Cardiac septum (tissue), 1 donor: ENCODE measurements around the gene RAPGEF6. TPM values are rescaled to one million over a fixed set of nuclear protein-coding genes. Genes with fewer than 3 reads are reported as not detected.

Experiments used
- DNase-seq: peaks from one replicate; pipeline ENCODE4 v3.0.0-alpha.2; 2020; ENCODE audit warnings: low spot score
- intact Hi-C: fragments of 100-400 bp; cut with DNase I; formaldehyde crosslinking; loops from one replicate; pipeline ENCODE4 v1.14.0; 2022
- total RNA-seq: library from RNA; stranded (reverse); fragmentation: NEBNext Ultra II Directional; extraction: Animal tissue kit (Norgen Biotek cat#: 25700); gene quantifications from one replicate; pipeline ENCODE4 v1.2.1, GENCODE V29; 2021
- donor health status: DM: no; HTN: no; CAD: no.

RAPGEF6 gene
- total RNA-seq, 1 donor from 2014 or later: 15.6 TPM

GRCh38 chr5:131564229-131564652 lies 70.8 kb downstream of the RAPGEF6 start:
- no peak for DNase-seq
- intact Hi-C loops: no loop called here

GRCh38 chr5:131563434-131564228 lies 71.4 kb downstream of the RAPGEF6 start:
- intact Hi-C loops: no loop called here
- DNase-seq: no peak

- DNase-seq: no peak
- intact Hi-C loops: no loop called here
Measured at GRCh38 chr5:131550606-131551005, 84.4 kb downstream of the RAPGEF6 start.

- intact Hi-C loops: no loop called here
- no peak for DNase-seq
Measured at GRCh38 chr5:131548176-131548575, 86.9 kb downstream of the RAPGEF6 start.

- DNase-seq: no peak
- intact Hi-C loops: no loop called here
Measured at GRCh38 chr5:131545845-131546244, 89.2 kb downstream of the RAPGEF6 start.

GRCh38 chr5:131542723-131543122 lies 92.3 kb downstream of the RAPGEF6 start:
- intact Hi-C loops: no loop called here
- no peak for DNase-seq

- intact Hi-C loops: no loop called here
- no peak for DNase-seq
Measured at GRCh38 chr5:131541762-131542161, 93.3 kb downstream of the RAPGEF6 start.

GRCh38 chr5:131541071-131541470 lies 94.0 kb downstream of the RAPGEF6 start:
- intact Hi-C loops: no loop called here
- no peak for DNase-seq

- no peak for DNase-seq
- intact Hi-C loops: no loop called here
Measured at GRCh38 chr5:131539251-131539650, 95.8 kb downstream of the RAPGEF6 start.

GRCh38 chr5:131538177-131538593 lies 96.8 kb downstream of the RAPGEF6 start:
- intact Hi-C loops: no loop called here
- no peak for DNase-seq

GRCh38 chr5:131536850-131537448 lies 98.1 kb downstream of the RAPGEF6 start:
- DNase-seq: no peak
- intact Hi-C loops: no loop called here

GRCh38 chr5:131536211-131536826 lies 98.7 kb downstream of the RAPGEF6 start:
- intact Hi-C loops: no loop called here
- no peak for DNase-seq

GRCh38 chr5:131534974-131535373 lies 100.1 kb downstream of the RAPGEF6 start:
- intact Hi-C loops: no loop called here
- no peak for DNase-seq

- no peak for DNase-seq
- intact Hi-C loops: no loop called here
Measured at GRCh38 chr5:131533836-131534235, 101.2 kb downstream of the RAPGEF6 start.

GRCh38 chr5:131532031-131532640 lies 102.9 kb downstream of the RAPGEF6 start:
- intact Hi-C loops: no loop called here
- DNase-seq: no peak

- intact Hi-C loops: no loop called here
- DNase-seq: no peak
Measured at GRCh38 chr5:131530706-131531331, 104.2 kb downstream of the RAPGEF6 start.

GRCh38 chr5:131528682-131529081 lies 106.3 kb downstream of the RAPGEF6 start:
- intact Hi-C loops: no loop called here
- no peak for DNase-seq

GRCh38 chr5:131525805-131526204 lies 109.2 kb downstream of the RAPGEF6 start:
- intact Hi-C loops: no loop called here
- DNase-seq: no peak

- DNase-seq: no peak
- intact Hi-C loops: no loop called here
Measured at GRCh38 chr5:131524431-131524830, 110.6 kb downstream of the RAPGEF6 start.
